Rectal smooth muscle tissue (tissue), 1 donor: Measurements from ENCODE around the gene EPHA10.

Source experiments
- H3K27ac ChIP-seq: one replicate; pipeline ENCODE4 v1.7.0; 2013; ENCODE audit warnings: low read depth, low read length, inconsistent platforms
- H3K27me3 ChIP-seq: one replicate; pipeline ENCODE4 v1.7.0; 2013; ENCODE audit warnings: low read length; ENCODE audit not compliant: control insufficient read depth, insufficient read depth
- H3K36me3 ChIP-seq: one replicate; pipeline ENCODE4 v1.7.0; 2013; ENCODE audit warnings: low read length; ENCODE audit not compliant: control insufficient read depth, insufficient read depth
- H3K4me1 ChIP-seq: one replicate; pipeline ENCODE4 v1.7.0; 2013; ENCODE audit warnings: low read length; ENCODE audit not compliant: control insufficient read depth, insufficient read depth
- H3K4me3 ChIP-seq: one replicate; pipeline ENCODE4 v1.7.0; 2013; ENCODE audit warnings: low read length
- H3K9ac ChIP-seq: one replicate; pipeline ENCODE4 v1.7.0; 2013; ENCODE audit warnings: low read length

The EPHA10 gene

DNA sequence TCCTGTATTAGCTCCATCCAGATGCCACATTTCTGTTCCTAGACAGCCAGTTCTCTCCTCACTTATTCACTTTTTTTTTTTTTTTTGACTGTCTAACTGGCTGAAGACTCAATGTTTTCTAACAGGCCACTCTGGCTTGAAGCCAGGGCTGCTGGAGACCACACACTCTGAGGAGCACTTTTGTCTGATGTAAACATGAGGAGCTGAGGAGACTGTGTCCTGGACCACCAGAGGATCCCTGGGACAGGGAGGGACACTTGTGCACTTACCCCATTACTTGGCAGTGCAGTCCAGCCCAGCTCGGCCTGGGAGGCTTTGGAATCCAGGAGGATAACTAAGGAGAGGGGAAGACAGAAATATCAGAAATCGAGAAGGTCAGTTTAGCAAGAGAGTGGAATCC lies 2.4 kb downstream of the EPHA10 start:
- no peak overlapping the region for H3K9ac ChIP-seq
- no peak overlapping the region for H3K27ac ChIP-seq
- no peaks in the 10 kb centered on the region for H3K4me1 ChIP-seq
- H3K4me3 ChIP-seq: no peak overlapping the region
- no peaks in the 10 kb centered on the region for H3K36me3 ChIP-seq
- peaks cover 31% of the 10 kb centered on the region for H3K27me3 ChIP-seq

DNA sequence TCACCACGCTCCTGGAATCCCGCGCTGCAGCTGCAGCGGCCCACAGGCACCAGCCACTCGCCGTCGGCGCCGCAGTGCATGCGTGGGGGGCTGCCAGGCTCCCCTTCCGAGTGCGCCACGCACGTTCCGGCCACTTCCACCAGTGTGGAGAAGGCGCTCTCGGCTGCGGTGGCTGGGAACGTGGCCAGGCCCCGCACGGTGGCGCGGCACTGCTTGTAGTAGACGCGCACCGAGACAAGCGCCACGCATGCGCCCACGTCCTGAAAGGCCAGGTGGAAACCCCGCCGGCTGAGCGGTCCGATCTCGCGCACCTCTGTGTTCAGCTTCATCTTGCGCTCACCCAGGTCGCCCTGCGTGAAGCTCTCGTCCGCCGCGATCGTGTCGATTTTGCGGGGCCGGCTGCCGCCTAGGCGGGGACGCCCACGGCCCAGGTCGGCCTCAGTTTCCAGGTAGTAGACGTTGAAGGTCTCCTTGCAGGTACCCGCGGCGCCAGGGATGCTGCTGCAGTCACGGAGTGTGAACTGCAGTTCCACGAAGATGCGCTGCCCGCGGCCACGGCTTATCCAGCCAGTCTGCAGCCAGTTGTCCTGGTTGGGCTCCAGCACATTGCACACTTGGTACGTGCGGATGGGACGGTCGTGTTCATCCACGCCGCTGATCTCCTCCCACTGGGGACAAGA lies 3.4 kb downstream of the EPHA10 start:
- Histone ChIP-seq H3K4me3 (no peak overlapping the region), H3K9ac (no peak overlapping the region), H3K4me1 (no peaks in the 10 kb centered on the region), H3K27me3 (peaks cover 31% of the 10 kb centered on the region), H3K36me3 (no peaks in the 10 kb centered on the region), H3K27ac (no peak overlapping the region)

DNA sequence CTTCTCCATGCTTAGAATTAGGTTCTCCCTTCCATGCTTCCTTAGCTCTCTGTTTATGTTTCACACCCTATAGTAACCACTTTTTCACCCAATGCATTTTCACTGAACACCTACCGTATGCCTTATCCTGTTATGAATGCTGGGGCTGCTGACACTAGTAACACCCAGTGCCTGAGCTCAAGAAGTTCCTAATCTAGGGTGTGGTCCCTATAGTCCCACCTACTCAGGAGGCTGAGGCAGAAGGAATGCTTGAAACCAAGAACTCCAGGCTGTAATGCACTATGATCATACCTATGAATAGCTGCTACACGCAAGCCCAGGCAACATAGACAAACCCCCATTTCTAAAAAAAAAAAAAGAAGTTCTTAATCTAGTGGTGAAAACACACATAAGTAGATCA lies 5.5 kb downstream of the EPHA10 start:
- H3K36me3 ChIP-seq: no peaks in the 10 kb centered on the region
- H3K4me1 ChIP-seq: no peaks in the 10 kb centered on the region
- no peak overlapping the region for H3K4me3 ChIP-seq
- H3K27me3 ChIP-seq: peaks cover 18% of the 10 kb centered on the region
- H3K27ac ChIP-seq: no peak overlapping the region
- no peak overlapping the region for H3K9ac ChIP-seq

DNA sequence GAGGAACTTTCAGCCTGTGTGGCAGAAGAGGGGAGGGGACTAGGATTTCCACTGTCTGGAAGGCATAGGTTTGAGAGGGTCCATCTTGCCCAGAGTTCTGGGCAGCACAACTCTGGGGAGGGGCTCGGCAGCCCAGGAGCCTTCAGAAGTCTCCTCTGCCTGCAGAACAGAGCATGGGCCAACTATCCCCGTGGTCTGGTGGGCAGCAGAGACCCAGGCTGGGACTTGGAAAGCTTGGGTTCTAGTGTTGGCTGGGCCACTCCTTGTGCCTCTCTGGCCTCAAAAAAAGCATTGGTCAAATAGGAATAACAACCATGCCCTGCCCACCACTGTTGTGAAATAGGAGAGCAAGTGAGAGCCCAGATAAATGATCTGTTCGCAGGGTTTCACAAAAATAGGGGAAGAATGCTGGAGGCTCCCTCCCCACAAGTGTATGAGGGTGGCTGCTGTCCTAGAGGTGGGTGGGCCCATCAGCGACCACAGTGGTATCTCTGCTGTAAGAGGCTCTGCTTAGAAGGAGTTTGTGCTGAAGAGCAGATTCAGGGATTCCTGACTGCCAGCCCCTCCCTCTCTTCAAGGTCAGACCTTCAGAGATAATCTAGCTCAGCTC lies 8.9 kb downstream of the EPHA10 start:
- Histone ChIP-seq H3K36me3 (no peaks in the 10 kb centered on the region), H3K27ac (no peak overlapping the region), H3K9ac (no peak overlapping the region), H3K27me3 (peaks cover 13% of the 10 kb centered on the region), H3K4me3 (no peak overlapping the region), H3K4me1 (no peaks in the 10 kb centered on the region)

DNA sequence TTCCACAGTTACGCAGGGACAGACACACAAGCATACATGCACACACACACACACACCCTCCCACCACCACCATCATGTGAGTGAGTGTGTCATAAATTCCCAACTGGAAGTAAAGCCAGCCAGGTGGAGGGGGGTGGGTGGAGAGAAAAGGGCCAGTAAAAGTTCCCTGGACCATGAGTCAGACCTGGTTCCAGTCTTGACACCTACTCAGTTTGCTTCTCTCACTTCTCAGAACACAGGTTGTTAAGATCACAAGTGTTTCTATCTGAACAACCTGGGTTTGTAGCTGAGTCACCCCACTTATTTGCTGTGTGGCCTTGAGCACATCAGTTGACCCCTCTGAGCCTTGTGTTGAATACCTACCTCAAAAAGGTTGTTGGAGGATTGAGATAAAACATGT lies 9.6 kb downstream of the EPHA10 start:
- H3K9ac ChIP-seq: no peak overlapping the region
- H3K4me3 ChIP-seq: no peak overlapping the region
- H3K27ac ChIP-seq: no peak overlapping the region
- no peaks in the 10 kb centered on the region for H3K36me3 ChIP-seq
- peaks cover 13% of the 10 kb centered on the region for H3K27me3 ChIP-seq
- no peaks in the 10 kb centered on the region for H3K4me1 ChIP-seq

DNA sequence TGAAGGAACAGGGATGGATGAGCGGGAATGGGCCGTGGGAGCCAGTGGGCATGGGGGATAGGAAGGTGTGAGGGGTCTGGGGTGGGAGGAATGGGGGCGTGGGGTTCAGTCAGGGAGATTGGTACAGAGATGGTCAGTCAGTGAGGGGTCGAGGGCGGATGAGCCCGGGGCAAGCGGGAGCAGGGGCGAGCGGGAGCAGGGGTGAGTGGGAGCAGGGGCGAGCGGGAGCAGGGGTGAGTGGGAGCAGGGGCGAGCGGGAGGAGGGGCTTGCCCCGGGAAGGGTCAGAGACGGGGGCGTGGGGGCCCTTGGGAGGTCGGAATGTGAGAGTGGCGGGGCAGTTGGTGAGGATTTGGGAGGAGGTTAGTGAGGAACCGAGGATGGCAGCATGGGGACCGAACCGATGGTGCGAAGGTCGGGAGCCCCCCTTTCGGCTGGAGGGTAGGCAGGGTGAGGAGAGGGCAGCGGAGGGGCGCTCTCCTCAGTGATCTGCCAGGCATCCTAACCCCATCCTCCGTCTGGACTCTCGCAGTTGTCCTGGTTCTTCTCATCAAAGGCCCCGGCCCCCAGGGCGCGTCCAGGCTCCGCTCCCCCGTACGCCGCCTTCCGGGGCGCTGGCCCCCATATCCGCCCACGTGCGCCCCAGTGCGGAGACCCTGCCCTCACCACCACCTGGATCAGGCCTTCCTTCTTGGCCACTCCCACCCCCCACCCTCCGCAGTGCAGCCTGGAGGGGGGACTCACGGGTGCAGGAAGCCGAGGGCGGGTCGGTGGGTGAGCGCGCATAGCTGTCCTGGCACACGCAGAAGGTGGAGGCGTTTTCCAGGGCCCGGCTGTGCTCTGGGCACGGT lies 11.2 kb downstream of the EPHA10 start:
- peaks cover 13% of the 10 kb centered on the region for H3K27me3 ChIP-seq

DNA sequence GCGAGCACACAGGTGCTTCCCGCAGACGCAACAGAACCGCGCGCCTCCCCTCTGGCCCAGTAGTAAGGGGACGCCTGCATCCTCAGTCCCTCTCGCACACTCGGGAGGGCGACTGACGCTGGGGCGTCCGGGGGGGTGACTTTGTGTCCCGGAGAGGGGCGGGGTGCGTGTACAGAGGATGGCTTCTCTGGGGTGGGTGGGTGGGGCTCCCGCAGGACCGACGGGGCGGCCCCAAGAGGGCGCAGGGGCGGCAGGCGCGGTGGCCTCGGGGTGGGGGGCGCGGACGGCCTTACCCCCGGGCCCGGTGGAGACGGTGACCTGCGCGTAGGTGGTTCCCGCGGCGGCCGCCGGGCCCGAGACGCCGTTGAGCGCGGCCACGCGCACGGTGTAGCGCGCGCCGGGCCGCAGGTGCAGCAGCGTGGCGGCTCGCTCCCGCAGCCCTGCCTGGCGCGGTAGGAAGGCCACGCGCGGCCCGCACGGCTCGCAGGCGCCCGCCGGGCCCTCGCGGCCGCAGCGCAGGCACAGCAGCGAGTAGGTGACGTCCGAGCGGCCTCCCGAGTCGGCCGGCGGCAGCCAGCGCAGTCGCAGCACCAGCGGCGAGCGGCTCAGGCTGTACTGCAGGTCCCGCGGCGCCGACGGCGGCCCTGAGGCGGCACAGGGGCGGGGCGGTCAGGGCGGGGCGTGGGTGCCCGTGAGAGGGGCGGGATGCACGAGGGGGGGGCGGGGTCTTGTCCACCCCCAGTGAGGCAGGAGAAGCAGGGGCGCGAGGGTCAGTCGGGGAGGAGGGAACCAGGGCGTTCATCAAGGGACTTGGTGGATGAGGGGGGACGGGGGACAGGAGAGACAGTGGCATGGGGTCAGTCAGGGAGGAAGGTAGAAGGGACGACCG lies 12.1 kb downstream of the EPHA10 start:
- H3K27me3 ChIP-seq: peaks cover 11% of the 10 kb centered on the region
- peak overlapping the region; percentile 48 for H3K4me3 ChIP-seq
- no peak overlapping the region for H3K9ac ChIP-seq
- H3K4me1 ChIP-seq: no peaks in the 10 kb centered on the region
- H3K36me3 ChIP-seq: no peaks in the 10 kb centered on the region
- no peak overlapping the region for H3K27ac ChIP-seq

More for the DNA sequence above, 11.2 kb downstream of the EPHA10 start:
- Histone ChIP-seq H3K4me1 (no peaks in the 10 kb centered on the region), H3K9ac (no peak overlapping the region), H3K27ac (no peak overlapping the region), H3K36me3 (no peaks in the 10 kb centered on the region), H3K4me3 (no peak overlapping the region)

DNA sequence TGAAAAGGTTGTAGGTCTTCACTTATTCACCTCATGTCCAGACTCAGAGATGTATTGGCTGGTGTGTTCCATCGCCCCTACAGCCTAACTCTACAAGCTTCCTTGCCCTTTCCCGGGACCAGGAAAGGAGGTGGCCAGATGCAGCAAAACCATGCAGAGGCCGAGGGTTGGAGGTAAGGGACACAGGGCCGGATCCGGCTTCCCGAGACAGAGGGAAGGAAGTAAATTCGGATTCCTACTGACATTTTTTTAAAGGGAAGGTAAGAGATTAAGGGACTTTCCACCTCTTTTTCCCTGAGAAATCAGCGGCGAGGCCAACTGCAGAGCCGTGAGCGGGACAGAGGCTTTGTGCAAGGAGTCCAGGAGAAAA lies 12.7 kb downstream of the EPHA10 start:
- Histone ChIP-seq H3K27me3 (peaks cover 10% of the 10 kb centered on the region), H3K4me3 (peak overlapping the region; percentile 36), H3K9ac (no peak overlapping the region)

DNA sequence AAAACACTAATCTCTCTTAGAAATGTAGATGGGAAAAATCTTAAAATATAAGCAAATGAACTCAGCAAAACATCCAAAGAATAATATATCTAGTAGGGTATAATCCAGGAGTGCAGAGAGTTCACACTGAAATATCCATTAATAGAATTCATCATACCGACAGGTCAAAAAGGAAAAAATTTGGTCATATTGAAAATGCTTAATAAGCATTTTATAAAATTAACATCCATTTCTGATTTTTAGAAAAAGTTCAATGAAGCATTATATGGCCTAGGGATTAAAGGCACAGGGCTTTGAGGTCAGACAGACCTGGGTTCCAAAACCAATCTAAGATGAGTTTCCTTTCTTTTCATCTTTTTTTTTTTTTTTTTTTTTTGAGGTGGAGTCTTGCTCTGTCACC lies 16.4 kb downstream of the EPHA10 start:
- Histone ChIP-seq H3K36me3 (no peaks in the 10 kb centered on the region), H3K4me1 (no peaks in the 10 kb centered on the region), H3K4me3 (no peak overlapping the region), H3K27me3 (peaks cover 3% of the 10 kb centered on the region), H3K27ac (no peak overlapping the region), H3K9ac (no peak overlapping the region)

More for the DNA sequence above, 12.7 kb downstream of the EPHA10 start:
- Histone ChIP-seq H3K27ac (no peak overlapping the region), H3K4me1 (no peaks in the 10 kb centered on the region), H3K36me3 (no peaks in the 10 kb centered on the region)

DNA sequence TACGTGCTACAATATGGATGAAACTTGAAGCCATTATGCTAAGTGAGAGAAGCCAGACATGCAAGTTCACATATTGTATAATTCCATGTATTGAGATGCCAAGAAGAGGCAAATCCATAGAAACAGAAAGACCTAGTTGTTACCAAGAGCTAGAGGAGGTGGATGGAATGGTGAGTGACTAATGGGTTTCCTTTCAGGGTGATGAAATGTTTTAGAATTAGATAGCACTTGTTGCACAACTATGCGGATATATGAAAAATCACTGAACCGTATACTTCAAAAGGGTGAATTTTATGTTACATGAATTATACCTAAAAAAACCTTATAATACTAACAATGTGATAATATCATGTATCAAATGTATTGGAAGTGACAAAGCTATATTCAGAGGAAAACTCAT lies 18.1 kb downstream of the EPHA10 start:
- Histone ChIP-seq H3K9ac (no peak overlapping the region), H3K27me3 (no peaks in the 10 kb centered on the region), H3K36me3 (no peaks in the 10 kb centered on the region), H3K27ac (no peak overlapping the region), H3K4me3 (no peak overlapping the region), H3K4me1 (no peaks in the 10 kb centered on the region)

DNA sequence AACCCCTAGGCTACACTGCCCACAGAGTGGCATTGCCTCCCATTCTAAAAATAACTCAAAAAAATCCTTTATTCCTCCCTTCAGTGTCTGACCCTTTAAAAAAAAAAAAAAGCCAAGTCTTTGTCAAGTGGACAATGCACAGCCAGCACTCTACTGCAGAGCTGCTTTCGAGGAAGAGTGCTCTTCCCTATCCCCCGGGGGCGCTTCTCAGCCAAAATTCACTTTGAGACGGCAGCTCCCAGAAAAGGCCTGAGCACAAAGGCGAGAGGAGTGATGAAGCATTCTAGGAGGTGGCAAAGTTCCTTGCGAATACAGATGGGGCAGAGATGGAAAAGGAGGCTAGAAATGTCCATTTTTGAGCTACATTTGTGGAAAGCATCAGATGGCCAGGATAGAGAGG lies 23.3 kb downstream of the EPHA10 start:
- H3K27me3 ChIP-seq: no peaks in the 10 kb centered on the region

DNA sequence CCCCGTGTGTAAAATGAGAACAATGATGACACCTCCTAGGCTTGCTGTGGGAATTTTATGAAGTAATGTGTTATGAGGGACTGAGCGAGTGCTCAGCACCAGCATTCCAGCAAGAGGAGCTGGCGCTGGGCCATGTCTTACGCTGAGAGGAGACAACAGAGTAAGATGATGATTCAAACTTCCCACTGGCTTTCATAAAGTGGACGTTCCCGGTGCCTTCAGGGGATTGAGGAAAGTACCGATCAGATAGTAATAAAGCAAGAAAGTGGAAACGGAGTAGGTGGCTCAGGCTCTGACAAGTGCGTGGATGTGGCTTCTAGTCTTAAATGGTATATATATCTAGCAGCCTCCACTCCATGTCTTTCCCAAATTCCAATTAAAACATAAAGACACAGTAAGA lies 23.8 kb downstream of the EPHA10 start:
- Histone ChIP-seq H3K4me1 (no peaks in the 10 kb centered on the region), H3K27ac (no peak overlapping the region), H3K4me3 (no peak overlapping the region), H3K27me3 (no peaks in the 10 kb centered on the region), H3K36me3 (no peaks in the 10 kb centered on the region), H3K9ac (no peak overlapping the region)

More for the DNA sequence above, 23.3 kb downstream of the EPHA10 start:
- Histone ChIP-seq H3K36me3 (no peaks in the 10 kb centered on the region), H3K4me3 (no peak overlapping the region), H3K27ac (no peak overlapping the region), H3K4me1 (no peaks in the 10 kb centered on the region), H3K9ac (no peak overlapping the region)
